Mucosa of descending colon (tissue), 3 donors: ENCODE measurements around the gene FKBP8. TPM values are rescaled to one million over a fixed set of nuclear protein-coding genes. Genes with fewer than 3 reads are reported as not detected.

Experiments used
- ATAC-seq: fragments of 200-7000 bp; cut with Tn5 transposase; one replicate; pipeline ENCODE4 v1.9.1; 2020; ENCODE audit warnings: mild to moderate bottlenecking, moderate library complexity
- DNase-seq, 3 donors: peaks; one replicate each; pipeline ENCODE4 v3.0.0-alpha.2; 2020
- H3K36me3 ChIP-seq: fragments of 200-600 bp; one replicate; pipeline ENCODE4 v1.8.0; 2021; ENCODE audit warnings: low read depth, mild to moderate bottlenecking
- H3K4me1 ChIP-seq: fragments of 200-600 bp; one replicate; pipeline ENCODE4 v1.8.0; 2021; ENCODE audit warnings: low read depth, mild to moderate bottlenecking
- H3K4me3 ChIP-seq: fragments of 200-600 bp; one replicate; pipeline ENCODE4 v1.8.0; 2021; ENCODE audit warnings: mild to moderate bottlenecking
- H3K9me3 ChIP-seq: fragments of 200-600 bp; one replicate; pipeline ENCODE4 v1.8.0; 2021; ENCODE audit warnings: mild to moderate bottlenecking
- intact Hi-C, 2 donors: fragments of 100-400 bp; cut with DNase I in 1 of 2; cut with micrococcal nuclease in 1 of 2; formaldehyde crosslinking; loops; one replicate each; pipeline versions ENCODE4 v1.11.0 to v1.11.1; 2022; cut with DNase I, micrococcal nuclease
- total RNA-seq, 3 donors: library from RNA; stranded (reverse); fragmentation: NEBNext Ultra II Directional in 2 of 3; extraction: Animal tissue kit (Norgen Biotek cat#: 25700) in 2 of 3; gene quantifications; one replicate each; pipeline versions ENCODE4 v1.2.1 to v1.2.4, GENCODE V29; 2021 to 2023
- TF ChIP-seq, protein P1 (sequence below): fragments of 200-600 bp; IDR thresholded peaks from one replicate; pipeline ENCODE4 v1.8.0; 2022; ENCODE audit warnings: antibody characterized with exemption, mild to moderate bottlenecking
- donor health status: DM: no; HTN: no; CAD: no; lungs with moderate emphysema.
- donor health status: DM: no; HTN: no; CAD: no.
- donor health status: DM: no; HTN: yes; CAD: no.

The FKBP8 gene
- total RNA-seq, 3 donors from 2014 or later, result 152 to 256 (median 162) TPM

DNA sequence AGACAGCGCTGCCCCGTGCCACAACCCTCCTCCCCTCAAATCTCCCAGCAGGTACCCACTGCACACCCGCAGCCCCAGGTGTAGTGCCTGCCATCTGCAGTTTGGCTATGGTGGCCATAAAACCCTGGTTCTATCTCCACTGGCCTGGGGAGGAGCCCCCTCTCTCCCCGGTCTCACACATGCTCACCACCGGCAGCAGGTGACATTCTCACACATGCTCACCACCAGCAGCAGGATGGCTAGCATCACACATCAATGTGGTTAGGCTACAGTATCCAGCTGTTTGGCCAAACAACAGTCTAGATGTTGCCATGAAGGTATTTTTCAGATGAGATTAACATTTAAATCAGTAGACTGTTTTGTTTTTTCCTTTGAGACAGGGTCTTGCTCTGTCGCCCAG, 52.6 kb downstream of the FKBP8 start:
- no peak for DNase-seq
- H3K36me3 ChIP-seq, result no peaks in the 10 kb centered on the region
- peaks cover 43% of the 10 kb centered on the region for H3K4me1 ChIP-seq
- TF ChIP-seq, protein P1, sequence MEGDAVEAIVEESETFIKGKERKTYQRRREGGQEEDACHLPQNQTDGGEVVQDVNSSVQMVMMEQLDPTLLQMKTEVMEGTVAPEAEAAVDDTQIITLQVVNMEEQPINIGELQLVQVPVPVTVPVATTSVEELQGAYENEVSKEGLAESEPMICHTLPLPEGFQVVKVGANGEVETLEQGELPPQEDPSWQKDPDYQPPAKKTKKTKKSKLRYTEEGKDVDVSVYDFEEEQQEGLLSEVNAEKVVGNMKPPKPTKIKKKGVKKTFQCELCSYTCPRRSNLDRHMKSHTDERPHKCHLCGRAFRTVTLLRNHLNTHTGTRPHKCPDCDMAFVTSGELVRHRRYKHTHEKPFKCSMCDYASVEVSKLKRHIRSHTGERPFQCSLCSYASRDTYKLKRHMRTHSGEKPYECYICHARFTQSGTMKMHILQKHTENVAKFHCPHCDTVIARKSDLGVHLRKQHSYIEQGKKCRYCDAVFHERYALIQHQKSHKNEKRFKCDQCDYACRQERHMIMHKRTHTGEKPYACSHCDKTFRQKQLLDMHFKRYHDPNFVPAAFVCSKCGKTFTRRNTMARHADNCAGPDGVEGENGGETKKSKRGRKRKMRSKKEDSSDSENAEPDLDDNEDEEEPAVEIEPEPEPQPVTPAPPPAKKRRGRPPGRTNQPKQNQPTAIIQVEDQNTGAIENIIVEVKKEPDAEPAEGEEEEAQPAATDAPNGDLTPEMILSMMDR, result no peak
- no peaks in the 10 kb centered on the region for H3K9me3 ChIP-seq
- no peak for ATAC-seq
- H3K4me3 ChIP-seq, result no peak overlapping the region
- intact Hi-C loops, result no loop called here

DNA sequence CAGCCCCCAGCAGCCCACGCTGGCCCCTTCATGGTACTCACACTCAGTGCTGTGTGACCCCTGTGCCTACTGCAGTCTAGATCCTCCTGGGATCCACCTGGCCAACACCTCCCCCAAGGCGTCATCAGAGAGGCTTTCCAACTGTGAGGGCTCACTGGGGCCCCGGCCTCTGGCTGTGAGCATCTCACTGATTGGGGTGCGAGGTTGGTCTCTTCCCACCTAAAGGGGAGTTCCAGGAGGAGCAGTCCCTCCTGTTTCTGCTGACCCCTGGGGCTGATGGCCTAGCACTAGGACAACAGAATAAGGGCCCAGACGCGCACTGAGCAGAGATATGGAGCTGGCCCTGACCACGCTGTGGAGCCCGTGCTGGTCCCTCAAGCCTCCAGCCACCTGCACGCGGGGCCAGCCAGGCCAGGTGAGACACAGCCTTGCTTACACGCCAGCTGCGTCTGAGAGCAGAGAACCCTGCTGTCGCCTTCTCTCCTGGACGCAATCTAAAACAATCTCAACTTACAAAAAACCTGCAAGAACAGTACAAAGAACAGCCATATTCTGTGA, 53.7 kb downstream of the FKBP8 start:
- H3K36me3 ChIP-seq, result no peaks in the 10 kb centered on the region
- H3K4me1 ChIP-seq, result peaks cover 43% of the 10 kb centered on the region
- no peaks in the 10 kb centered on the region for H3K9me3 ChIP-seq
- DNase-seq (no peak), ATAC-seq (no peak)
- intact Hi-C loops, result no loop called here
- TF ChIP-seq, protein P1, result no peak
- H3K4me3 ChIP-seq, result no peak overlapping the region

DNA sequence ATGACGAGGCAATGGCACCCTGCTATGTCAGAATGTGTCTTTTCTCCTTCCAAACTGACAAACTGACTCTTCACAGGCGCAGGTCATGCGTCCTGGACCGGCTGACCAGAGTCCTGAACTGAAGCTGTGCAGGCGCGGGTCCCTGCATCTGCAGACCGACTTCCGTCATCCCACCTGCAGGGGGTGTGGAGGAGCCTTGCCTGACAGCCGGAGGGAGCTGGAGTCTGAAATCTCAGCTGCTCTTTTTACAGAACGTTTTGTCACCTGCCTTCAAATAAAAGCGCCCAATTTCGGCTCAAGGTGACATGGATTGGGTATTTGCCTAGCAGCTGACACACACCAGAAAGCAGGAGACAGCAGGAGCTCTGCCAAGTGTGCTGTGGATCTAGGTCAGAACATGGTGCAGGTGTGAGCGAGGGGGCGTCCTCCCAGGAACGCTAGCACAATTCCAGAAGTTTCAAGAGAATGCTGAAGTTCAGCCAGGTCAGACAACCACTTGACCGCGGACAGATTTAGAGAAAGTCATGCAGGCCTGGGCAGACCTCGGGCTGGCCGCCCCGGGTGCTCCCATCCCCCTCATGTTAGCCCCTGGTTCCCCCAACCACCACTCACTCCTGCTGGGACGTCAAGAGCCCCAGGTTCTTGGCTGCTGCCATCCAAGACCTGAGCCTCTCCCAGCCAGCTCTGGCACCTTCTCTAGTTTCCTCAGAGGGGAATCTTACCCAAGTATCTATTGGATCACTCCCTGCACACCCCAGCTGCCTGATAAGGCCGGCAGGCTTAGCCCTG, 54.3 kb downstream of the FKBP8 start:
- intact Hi-C loops, result no loop called here
- Histone ChIP-seq H3K4me1 (peaks cover 40% of the 10 kb centered on the region), H3K4me3 (no peak overlapping the region), H3K36me3 (no peaks in the 10 kb centered on the region), H3K9me3 (no peaks in the 10 kb centered on the region)
- DNase-seq (peak in 1 of 3 donors; percentile 44), ATAC-seq (peak; percentile 38)
- TF ChIP-seq, protein P1, result no peak

DNA sequence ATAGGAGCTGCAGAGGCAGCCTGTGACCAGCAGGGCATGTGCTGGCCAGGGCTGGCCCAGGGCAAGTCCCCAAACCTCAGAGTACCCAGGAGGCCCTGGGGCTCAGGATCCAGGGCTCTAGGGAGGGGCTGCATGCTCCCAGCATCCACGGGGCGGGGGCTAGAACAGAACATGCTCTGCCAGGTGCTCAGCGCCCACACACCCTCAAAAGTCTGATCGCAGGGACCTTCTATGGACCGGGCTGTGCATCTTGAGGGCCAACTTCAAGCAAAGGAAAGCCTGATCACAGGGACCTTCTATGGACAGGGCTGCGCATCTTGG, 55.0 kb downstream of the FKBP8 start:
- peak; percentile 36 for ATAC-seq
- intact Hi-C loops, result no loop called here
- H3K4me3 ChIP-seq, result no peak overlapping the region
- no peaks in the 10 kb centered on the region for H3K36me3 ChIP-seq
- peaks cover 39% of the 10 kb centered on the region for H3K4me1 ChIP-seq
- no peaks in the 10 kb centered on the region for H3K9me3 ChIP-seq
- TF ChIP-seq, protein P1, result no peak
- no peak for DNase-seq

DNA sequence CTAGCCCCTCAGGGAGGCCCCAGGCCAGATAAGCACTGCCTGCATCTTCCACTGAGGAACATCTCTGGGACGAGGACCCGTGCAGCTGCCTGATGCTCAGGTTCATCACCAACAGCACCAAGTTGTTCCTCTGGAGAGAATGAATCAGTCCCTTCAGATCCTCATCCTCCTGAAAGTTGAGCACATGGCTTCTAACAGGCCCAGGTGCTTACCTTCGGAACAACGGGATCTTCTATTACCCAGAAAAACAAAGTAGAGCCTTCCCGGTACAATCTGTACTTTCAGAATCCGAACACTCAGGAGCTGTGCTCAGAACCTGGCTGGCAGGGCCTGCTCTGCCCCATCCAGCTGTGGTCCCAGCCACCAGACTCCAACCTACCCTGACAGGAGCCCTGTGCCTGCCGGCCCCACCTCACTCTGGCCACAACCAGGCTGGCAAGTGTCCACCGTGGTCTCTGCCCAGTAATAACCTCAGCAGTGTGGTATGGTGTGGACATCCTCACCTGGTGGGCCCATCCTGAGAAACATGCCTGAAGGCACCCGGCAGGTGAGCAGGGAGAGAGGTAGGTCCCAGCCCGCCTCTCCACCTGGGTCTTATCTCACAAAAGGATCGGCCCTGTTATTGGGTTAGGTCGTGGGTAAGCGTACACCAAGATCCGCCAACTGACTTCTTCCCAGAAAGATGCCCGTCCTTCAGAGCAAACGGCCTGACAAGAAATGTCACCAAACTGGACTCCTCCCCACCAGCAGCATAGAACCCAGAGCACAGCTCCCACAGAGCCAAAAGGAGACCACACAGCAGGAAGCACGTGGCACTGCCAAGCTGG, 55.6 kb downstream of the FKBP8 start:
- Histone ChIP-seq H3K9me3 (no peaks in the 10 kb centered on the region), H3K4me3 (no peak overlapping the region), H3K4me1 (peaks cover 39% of the 10 kb centered on the region), H3K36me3 (no peaks in the 10 kb centered on the region)
- no peak for DNase-seq
- intact Hi-C loops, result no loop called here
- TF ChIP-seq, protein P1, result no peak
- no peak for ATAC-seq
